ENCODE measurements around the gene TACC2. TPM values are rescaled to one million over a fixed set of nuclear protein-coding genes. Genes with fewer than 3 reads are reported as not detected.

The TACC2 gene
- total RNA-seq, 4 donors from 2014 or later: 95.9 to 122 (median 114) TPM

DNA sequence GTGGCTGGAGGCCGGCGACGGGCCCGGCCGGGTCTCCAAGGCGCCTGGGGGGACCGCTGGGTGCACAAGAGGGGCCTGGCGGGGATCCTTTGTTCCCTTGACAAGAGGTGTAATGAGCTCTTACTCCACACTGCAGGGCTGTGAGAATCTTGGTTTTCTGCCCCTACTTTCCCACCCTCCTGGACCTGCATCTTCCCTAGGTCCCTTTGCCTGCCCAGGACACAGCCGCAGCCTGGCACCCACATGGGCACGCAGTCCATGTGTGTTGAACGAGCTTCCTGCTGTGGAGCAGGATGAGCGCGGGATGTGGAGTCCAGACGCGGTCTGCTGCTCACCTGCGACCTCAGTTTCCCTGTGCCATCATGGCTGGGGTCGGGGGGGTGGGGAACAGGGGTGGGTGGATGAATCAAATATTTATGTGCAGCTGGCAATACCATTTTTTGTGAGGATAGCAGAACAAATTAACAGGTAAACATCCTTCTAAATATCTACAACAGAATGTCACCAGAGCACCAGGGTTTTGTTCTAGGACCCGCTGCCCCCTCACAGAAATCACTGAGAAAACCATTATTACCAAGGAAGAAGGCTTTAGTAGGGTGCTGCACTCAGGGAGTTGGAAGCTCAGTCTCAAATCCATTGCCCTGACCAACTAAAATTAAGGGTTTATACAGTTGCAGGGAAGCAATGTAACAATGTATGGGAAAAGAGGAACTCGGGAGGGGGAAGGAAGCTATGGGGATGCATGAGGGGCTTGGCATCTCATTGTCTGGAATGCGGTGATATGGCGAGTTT is 13.5 kb upstream of the TACC2 start:
- Histone ChIP-seq H3K4me1 (peaks cover 10 to 17% of the 10 kb centered on the region in 2 donors), H3K9me3 (no peaks in the 10 kb centered on the region), H3K36me3 (peaks cover 0 to 4% of the 10 kb centered on the region in 2 donors), H3K4me3 (replicated peaks in 1 of 3) (peak overlapping the region; percentile 75 to 91 (median 89)), H3K27ac (peak overlapping the region; percentile 96 to 100 (median 97)), H3K27me3 (no peaks in the 10 kb centered on the region)
- TF ChIP-seq, protein P1, sequence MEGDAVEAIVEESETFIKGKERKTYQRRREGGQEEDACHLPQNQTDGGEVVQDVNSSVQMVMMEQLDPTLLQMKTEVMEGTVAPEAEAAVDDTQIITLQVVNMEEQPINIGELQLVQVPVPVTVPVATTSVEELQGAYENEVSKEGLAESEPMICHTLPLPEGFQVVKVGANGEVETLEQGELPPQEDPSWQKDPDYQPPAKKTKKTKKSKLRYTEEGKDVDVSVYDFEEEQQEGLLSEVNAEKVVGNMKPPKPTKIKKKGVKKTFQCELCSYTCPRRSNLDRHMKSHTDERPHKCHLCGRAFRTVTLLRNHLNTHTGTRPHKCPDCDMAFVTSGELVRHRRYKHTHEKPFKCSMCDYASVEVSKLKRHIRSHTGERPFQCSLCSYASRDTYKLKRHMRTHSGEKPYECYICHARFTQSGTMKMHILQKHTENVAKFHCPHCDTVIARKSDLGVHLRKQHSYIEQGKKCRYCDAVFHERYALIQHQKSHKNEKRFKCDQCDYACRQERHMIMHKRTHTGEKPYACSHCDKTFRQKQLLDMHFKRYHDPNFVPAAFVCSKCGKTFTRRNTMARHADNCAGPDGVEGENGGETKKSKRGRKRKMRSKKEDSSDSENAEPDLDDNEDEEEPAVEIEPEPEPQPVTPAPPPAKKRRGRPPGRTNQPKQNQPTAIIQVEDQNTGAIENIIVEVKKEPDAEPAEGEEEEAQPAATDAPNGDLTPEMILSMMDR (IDR thresholded peaks at IDR 0.05): peak in 2 of 6 experiments; percentile 33 to 79
- TF ChIP-seq POLR2A (IDR thresholded peaks at IDR 0.05): no peak
- DNase-seq: no peak
- 48 to 54% methylated on average over 13 of the region's 21 CpGs for WGBS, 2 donors
- intact Hi-C loops (cut with DNase I): no loop called here

DNA sequence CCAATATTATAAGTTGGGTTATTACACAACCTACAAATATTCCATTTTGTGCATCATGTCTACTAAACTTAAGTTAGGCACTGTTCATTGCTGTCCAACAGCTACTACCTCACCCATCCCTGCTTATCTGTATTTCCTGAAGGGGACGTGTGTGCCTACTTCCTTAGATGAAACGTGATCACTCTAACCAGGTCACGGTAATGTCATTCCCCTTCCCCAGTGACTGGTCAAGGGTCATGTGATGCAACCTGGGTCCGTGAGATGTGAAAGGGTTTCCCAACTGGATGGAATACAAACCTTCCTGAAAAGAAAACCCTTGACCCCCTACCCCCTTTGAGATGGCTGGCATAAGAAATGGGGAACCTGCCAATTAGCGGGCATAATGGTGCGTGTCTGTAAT is 12.4 kb upstream of the TACC2 start:
- no peak overlapping the region for H3K4me3 ChIP-seq (replicated peaks in 1 of 3)
- H3K27me3 ChIP-seq: no peaks in the 10 kb centered on the region
- H3K9me3 ChIP-seq: no peaks in the 10 kb centered on the region
- H3K36me3 ChIP-seq: no peaks in the 10 kb centered on the region
- WGBS, 2 donors: 95 to 98% methylated on average over 6 of the region's 6 CpGs
- H3K27ac ChIP-seq: no peak overlapping the region
- DNase-seq: no peak
- no peak for TF ChIP-seq POLR2A (IDR thresholded peaks at IDR 0.05)
- TF ChIP-seq, protein P1 (IDR thresholded peaks at IDR 0.05): no peak
- intact Hi-C loops (cut with DNase I): no loop called here
- H3K4me1 ChIP-seq: peaks cover 10 to 17% of the 10 kb centered on the region in 2 donors

DNA sequence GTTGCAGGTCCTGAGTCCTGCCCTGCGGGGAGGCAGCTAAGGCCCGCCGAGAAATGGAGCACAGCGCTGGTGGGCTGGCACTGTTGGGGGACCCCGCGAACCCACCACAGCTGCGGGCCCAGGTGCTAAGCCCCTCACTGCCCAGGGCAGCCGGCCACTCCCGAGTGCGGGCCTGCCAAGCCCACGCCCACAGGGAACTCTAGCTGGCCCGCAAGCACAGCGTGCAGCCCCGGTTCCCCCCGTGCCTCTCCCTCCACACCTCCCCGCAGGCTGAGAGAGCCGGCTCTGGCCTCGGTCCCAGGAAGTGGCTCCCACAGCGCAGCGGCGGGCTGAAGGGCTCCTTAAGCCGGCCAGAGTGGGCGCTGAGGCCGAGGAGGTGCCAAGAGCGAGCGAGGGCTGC is 10.5 kb upstream of the TACC2 start:
- no peak for TF ChIP-seq POLR2A (IDR thresholded peaks at IDR 0.05)
- TF ChIP-seq, protein P1 (IDR thresholded peaks at IDR 0.05): no peak
- Histone ChIP-seq H3K36me3 (no peaks in the 10 kb centered on the region), H3K4me1 (peaks cover 8 to 14% of the 10 kb centered on the region in 2 donors), H3K4me3 (replicated peaks in 1 of 3) (no peak overlapping the region), H3K9me3 (no peaks in the 10 kb centered on the region), H3K27me3 (no peaks in the 10 kb centered on the region), H3K27ac (no peak overlapping the region)
- intact Hi-C loops (cut with DNase I): no loop called here
- DNase-seq: peak in 1 of 2 donors; percentile 59
- WGBS, 2 donors: 77% methylated on average over 5 of the region's 26 CpGs; no CpG with 5 or more reads in 1 of the 2 donors

DNA sequence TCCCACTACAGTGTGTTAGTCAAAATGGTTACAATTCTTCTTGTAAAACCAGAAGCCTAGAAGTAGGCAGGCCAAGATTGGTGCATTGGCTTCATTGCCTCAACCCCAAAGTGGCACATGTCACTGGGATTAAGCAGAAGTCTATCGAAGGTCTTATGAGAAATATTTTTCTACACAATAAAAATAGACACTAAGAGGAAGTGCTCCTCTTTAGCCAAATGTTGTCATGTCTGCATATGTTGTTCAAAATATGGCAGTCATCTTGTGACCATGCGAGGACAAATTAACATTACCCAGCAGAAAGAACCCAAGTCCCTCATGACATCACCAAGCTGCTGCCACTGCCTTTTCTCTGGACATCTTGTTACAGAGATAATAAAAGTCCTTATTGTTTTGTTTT is 7.6 kb upstream of the TACC2 start:
- TF ChIP-seq, protein P1 (IDR thresholded peaks at IDR 0.05): no peak
- TF ChIP-seq POLR2A (IDR thresholded peaks at IDR 0.05): no peak
- Histone ChIP-seq H3K27ac (no peak overlapping the region), H3K4me3 (replicated peaks in 1 of 3) (no peak overlapping the region), H3K4me1 (no peaks in the 10 kb centered on the region), H3K36me3 (no peaks in the 10 kb centered on the region), H3K27me3 (no peaks in the 10 kb centered on the region), H3K9me3 (no peaks in the 10 kb centered on the region)
- intact Hi-C loops (cut with DNase I): no loop called here
- no peak for DNase-seq
- 89 to 95% methylated on average over 2 of the region's 2 CpGs for WGBS, 2 donors

DNA sequence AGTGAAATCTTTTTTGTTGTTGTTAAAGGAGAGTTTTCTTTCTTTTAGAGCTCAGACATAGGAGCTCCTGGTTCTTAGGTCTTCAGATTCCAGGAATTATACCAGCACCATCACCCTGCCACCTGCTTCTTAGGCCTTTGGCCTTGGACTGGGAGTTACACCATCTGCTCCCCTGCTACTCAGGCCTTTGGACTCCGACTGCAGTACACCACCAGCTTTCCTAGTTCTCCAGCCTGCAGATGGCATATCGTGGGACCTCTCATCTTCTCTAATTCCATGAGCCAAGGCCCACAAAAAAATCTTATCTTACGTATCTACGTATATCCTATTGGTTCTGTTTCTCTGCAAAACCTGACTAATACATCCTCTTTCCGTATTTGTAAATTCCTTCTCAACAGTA is 5.1 kb upstream of the TACC2 start:
- Histone ChIP-seq H3K27me3 (no peaks in the 10 kb centered on the region), H3K4me3 (replicated peaks in 1 of 3) (no peak overlapping the region), H3K4me1 (peaks cover 4 to 8% of the 10 kb centered on the region in 2 donors), H3K9me3 (no peaks in the 10 kb centered on the region), H3K27ac (no peak overlapping the region), H3K36me3 (no peaks in the 10 kb centered on the region)
- intact Hi-C loops (cut with DNase I): no loop called here
- TF ChIP-seq, protein P1 (IDR thresholded peaks at IDR 0.05): no peak
- no peak for TF ChIP-seq POLR2A (IDR thresholded peaks at IDR 0.05)
- DNase-seq: no peak
- WGBS, 2 donors: 91 to 92% methylated on average over 5 of the region's 5 CpGs

All from thyroid gland (tissue), 4 donors.